PC-3 (cell line): ENCODE data around the gene SPINK4. TPM values are rescaled to one million over a fixed set of nuclear protein-coding genes. Genes with fewer than 3 reads are reported as not detected.

Source experiments
- ATAC-seq: fragments of 200-7000 bp; cut with Tn5 transposase; 2 replicates; pipeline ENCODE4 v1.9.1; 2020; ENCODE audit warnings: mild to moderate bottlenecking, moderate library complexity
- BruUV-seq: library from RNA; stranded (reverse); fragments of 400-500 nt; replicated peaks from 2 replicates; lab custom pipeline; 2021; lab: Mats Ljungman, UMichigan
- CTCF ChIA-PET: fragments of 300-600 bp; sonication (Branson Sonifier 250); formaldehyde crosslinking; loops from one replicate; lab custom pipeline; 2022; ENCODE audit warnings: antibody characterized with exemption; lab: Charles Lee
- POLR2A ChIA-PET: fragments of 300-600 bp; sonication (Branson Sonifier 250); formaldehyde crosslinking; loops from one replicate; lab custom pipeline; 2022; ENCODE audit warnings: antibody characterized with exemption; ENCODE audit not compliant: unreplicated experiment; lab: Charles Lee
- DNase-seq: peaks from one replicate; pipeline ENCODE4 v3.0.0-alpha.2; 2015
- H2AFZ ChIP-seq: fragments of 300-600 bp; sonication (generic); 2 replicates; pipeline ENCODE4 v1.6.0; 2016; ENCODE audit warnings: antibody characterized with exemption, low read length
- H3F3A ChIP-seq: fragments of 300-600 bp; sonication (generic); one replicate; pipeline ENCODE4 v1.6.0; 2017; ENCODE audit warnings: antibody characterized with exemption, low read length, control low read depth, mild to moderate bottlenecking; ENCODE audit not compliant: unreplicated experiment
- H3K27ac ChIP-seq: fragments of 300-600 bp; sonication (generic); 2 replicates; pipeline ENCODE4 v1.5.1; 2016; ENCODE audit warnings: mild to moderate bottlenecking, low read length
- H3K27me3 ChIP-seq: fragments of 300-600 bp; sonication (generic); 2 replicates; pipeline ENCODE4 v1.6.1; 2016; ENCODE audit warnings: low read length, mixed read lengths
- H3K36me3 ChIP-seq: fragments of 300-600 bp; sonication (generic); 2 replicates; pipeline ENCODE4 v1.6.1; 2016; ENCODE audit warnings: low read depth, mixed run types, low read length, mixed read lengths
- H3K4me1 ChIP-seq: fragments of 300-600 bp; sonication (generic); 2 replicates; pipeline ENCODE4 v1.5.1; 2016; ENCODE audit warnings: low read length; ENCODE audit not compliant: insufficient read depth
- H3K4me2 ChIP-seq: fragments of 300-600 bp; sonication (generic); 2 replicates; pipeline ENCODE4 v1.6.0; 2016; ENCODE audit warnings: low read length
- H3K4me3 ChIP-seq: fragments of 300-600 bp; sonication (generic); 2 replicates; pipeline ENCODE4 v1.5.1; 2016; ENCODE audit warnings: mild to moderate bottlenecking, low read length, mixed read lengths
- H3K79me2 ChIP-seq: fragments of 300-600 bp; sonication (generic); 2 replicates; pipeline ENCODE4 v1.6.1; 2017; ENCODE audit warnings: low read length, mixed read lengths
- H3K9ac ChIP-seq: fragments of 300-600 bp; sonication (generic); 2 replicates; pipeline ENCODE4 v1.6.0; 2016; ENCODE audit warnings: mild to moderate bottlenecking, low read length
- H3K9me2 ChIP-seq: fragments of 300-600 bp; sonication (generic); replicated peaks from 2 replicates; pipeline ENCODE4 v1.6.1; 2016; ENCODE audit warnings: mixed run types, low read length, mixed read lengths
- H3K9me3 ChIP-seq: fragments of 300-600 bp; sonication (generic); 2 replicates; pipeline ENCODE4 v1.6.1; 2016; ENCODE audit warnings: low read length, mixed read lengths
- H4K20me1 ChIP-seq: fragments of 300-600 bp; sonication (generic); 2 replicates; pipeline ENCODE4 v1.6.1; 2016; ENCODE audit warnings: low read length, mixed read lengths
- EZH2 ChIP-seq: fragments of 300-600 bp; sonication (generic); IDR thresholded peaks from one replicate; pipeline ENCODE4 v1.6.1; 2017; ENCODE audit warnings: antibody characterized with exemption, mild to moderate bottlenecking, low read length; ENCODE audit not compliant: unreplicated experiment
- EZH2phosphoT487 ChIP-seq: fragments of 300-600 bp; sonication (generic); IDR thresholded peaks from 2 replicates; pipeline ENCODE4 v1.6.1; 2018; ENCODE audit warnings: mild to moderate bottlenecking, antibody characterized with exemption, low read length, borderline replicate concordance
- intact Hi-C: fragments of 100-400 bp; cut with micrococcal nuclease; formaldehyde crosslinking; loops from 2 replicates; pipeline ENCODE4 v1.9.0; 2023
- total RNA-seq: library from RNA; depleted of rRNA; stranded (reverse); fragments of >200 nt; gene quantifications from 2 replicates; pipeline ENCODE4 v1.2.3, GENCODE V29; 2014
- TF ChIP-seq, protein P1 (sequence below): fragments of 300-600 bp; sonication (generic); conservative IDR thresholded peaks from 2 replicates; pipeline ENCODE4 v1.5.1; 2017; ENCODE audit warnings: antibody characterized with exemption, low read depth, mild to moderate bottlenecking, low read length

The SPINK4 gene
- total RNA-seq, 1 experiment from 2014 or later: not detected

DNA sequence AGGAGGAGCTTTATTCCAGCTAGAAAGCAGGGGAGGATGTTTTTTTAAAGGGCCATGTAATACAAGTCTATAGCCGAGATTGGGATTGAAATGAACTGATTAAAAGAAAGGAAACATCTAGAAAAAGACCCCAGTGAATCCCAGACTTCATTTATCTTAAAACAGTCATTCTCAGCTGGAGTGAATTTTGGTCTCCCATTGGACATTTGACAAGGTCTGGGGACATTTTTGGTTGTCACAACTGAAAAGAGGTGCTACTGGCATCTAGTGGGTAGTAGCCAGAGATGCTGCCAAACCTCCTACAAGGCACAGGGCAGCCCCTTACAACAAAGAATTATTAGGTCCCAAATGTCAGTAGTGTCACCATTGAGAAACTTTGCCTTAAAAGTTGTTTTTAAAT lies 16.3 kb upstream of the SPINK4 start:
- no peaks in the 10 kb centered on the region for H3K27me3 ChIP-seq
- POLR2A ChIA-PET: no interaction called here

DNA sequence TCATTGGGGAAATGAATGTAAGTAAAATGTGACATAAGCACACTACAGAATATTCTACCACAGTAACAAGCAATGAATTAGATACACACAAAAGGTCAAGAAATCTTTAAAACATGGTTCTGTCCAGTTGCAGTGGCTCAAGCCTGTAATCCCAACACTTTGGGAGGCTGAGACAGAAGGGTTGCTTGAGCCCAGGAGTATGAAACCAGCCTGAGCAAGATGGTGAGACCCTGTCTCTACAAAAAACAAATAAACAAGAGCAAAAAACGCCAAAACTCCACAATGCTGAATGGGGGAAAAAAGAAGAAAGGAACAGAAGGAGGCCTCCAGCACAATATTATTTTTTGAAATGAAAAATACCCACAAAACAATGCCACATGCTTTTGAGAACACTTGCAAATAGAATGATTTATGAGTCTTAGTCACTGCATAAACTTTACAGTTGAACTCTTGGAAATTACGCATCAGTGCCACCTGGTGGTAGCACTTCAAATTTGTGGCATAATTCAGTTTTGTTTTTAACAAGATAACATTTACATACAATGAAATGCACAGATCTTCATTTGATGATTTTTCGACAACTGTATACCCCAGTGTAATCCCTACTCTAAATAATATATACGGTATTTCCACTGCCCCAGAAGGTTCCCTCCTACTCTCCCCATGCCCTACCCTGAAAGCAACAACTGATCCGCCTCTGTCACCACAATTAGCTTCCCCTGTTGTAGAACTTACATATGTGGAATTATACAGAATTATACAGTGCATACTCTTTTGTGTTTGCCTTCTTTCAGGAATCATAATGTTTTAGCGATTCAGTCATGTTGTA lies 14.4 kb upstream of the SPINK4 start:
- DNase-seq: peak; percentile 85
- H3K27me3 ChIP-seq: no peaks in the 10 kb centered on the region
- no peaks in the 10 kb centered on the region for H3K36me3 ChIP-seq

More for the DNA sequence above, 16.3 kb upstream of the SPINK4 start:
- BruUV-seq: no TSS peak
- Histone ChIP-seq H3K79me2 (no peaks in the 10 kb centered on the region), H3K27ac (no peak overlapping the region), H3K36me3 (no peaks in the 10 kb centered on the region), H2AFZ (no peak overlapping the region), H3K4me2 (no peak overlapping the region), H3K4me1 (peaks cover 13% of the 10 kb centered on the region), H3K4me3 (no peak overlapping the region), H3K9ac (no peak overlapping the region), H3K9me2 (no peaks in the 10 kb centered on the region), H3K9me3 (no peaks in the 10 kb centered on the region), H4K20me1 (no peaks in the 10 kb centered on the region), H3F3A (no peaks in the 10 kb centered on the region)
- no peak for TF ChIP-seq EZH2
- TF ChIP-seq, protein P1, sequence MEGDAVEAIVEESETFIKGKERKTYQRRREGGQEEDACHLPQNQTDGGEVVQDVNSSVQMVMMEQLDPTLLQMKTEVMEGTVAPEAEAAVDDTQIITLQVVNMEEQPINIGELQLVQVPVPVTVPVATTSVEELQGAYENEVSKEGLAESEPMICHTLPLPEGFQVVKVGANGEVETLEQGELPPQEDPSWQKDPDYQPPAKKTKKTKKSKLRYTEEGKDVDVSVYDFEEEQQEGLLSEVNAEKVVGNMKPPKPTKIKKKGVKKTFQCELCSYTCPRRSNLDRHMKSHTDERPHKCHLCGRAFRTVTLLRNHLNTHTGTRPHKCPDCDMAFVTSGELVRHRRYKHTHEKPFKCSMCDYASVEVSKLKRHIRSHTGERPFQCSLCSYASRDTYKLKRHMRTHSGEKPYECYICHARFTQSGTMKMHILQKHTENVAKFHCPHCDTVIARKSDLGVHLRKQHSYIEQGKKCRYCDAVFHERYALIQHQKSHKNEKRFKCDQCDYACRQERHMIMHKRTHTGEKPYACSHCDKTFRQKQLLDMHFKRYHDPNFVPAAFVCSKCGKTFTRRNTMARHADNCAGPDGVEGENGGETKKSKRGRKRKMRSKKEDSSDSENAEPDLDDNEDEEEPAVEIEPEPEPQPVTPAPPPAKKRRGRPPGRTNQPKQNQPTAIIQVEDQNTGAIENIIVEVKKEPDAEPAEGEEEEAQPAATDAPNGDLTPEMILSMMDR: peak; percentile 44; the same call in 1 of the 2 replicates
- ATAC-seq: no peak
- CTCF ChIA-PET: no interaction called here
- DNase-seq: peak; percentile 25
- intact Hi-C loops: no loop called here

DNA sequence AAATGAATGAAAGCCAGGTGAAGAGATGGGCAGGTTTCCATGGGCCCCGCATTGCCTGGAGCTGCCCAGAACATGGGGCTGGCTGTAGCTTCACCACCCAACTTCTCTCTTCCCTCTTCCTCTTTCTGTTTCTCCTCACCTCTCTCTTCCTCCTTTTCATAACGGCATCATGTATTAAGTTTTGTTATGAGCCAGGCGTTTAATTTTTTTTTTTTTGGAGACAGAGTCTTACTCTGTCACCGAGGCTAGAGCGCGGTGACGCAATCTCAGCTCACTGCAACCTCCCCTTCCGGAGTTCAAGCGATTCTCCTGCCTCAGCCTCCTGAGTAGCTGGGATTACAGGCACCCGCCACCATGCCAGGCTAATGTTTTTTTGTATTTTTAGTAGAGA lies 13.0 kb upstream of the SPINK4 start:
- no peak overlapping the region for H3K9ac ChIP-seq
- H3K36me3 ChIP-seq: no peaks in the 10 kb centered on the region
- CTCF ChIA-PET: no interaction called here
- POLR2A ChIA-PET: no interaction called here
- H3K4me2 ChIP-seq: no peak overlapping the region
- no peaks in the 10 kb centered on the region for H3K9me3 ChIP-seq
- no peak for DNase-seq
- H3K4me3 ChIP-seq: no peak overlapping the region
- TF ChIP-seq EZH2phosphoT487: no peak
- TF ChIP-seq, protein P1: no peak
- TF ChIP-seq EZH2: no peak
- no peaks in the 10 kb centered on the region for H3K79me2 ChIP-seq
- H3K9me2 ChIP-seq: no peaks in the 10 kb centered on the region
- H3K27ac ChIP-seq: no peak overlapping the region
- H3F3A ChIP-seq: no peaks in the 10 kb centered on the region
- intact Hi-C loops: no loop called here
- BruUV-seq: no TSS peak
- ATAC-seq: no peak
- H2AFZ ChIP-seq: no peak overlapping the region
- H3K4me1 ChIP-seq: peaks cover 31% of the 10 kb centered on the region
- no peaks in the 10 kb centered on the region for H3K27me3 ChIP-seq
- no peaks in the 10 kb centered on the region for H4K20me1 ChIP-seq

More for the DNA sequence above, 14.4 kb upstream of the SPINK4 start:
- H3K4me1 ChIP-seq: peaks cover 28% of the 10 kb centered on the region
- H4K20me1 ChIP-seq: no peaks in the 10 kb centered on the region
- peak; percentile 26; the same call in 1 of the 2 replicates for ATAC-seq
- intact Hi-C loops: loop anchor here (1.0 kb wide), 2 partner anchors 58 to 144 kb away; partner anchors contain the start of gene B4GALT1
- no TSS peak for BruUV-seq
- POLR2A ChIA-PET: no interaction called here
- H3K9me3 ChIP-seq: no peaks in the 10 kb centered on the region
- no peak overlapping the region for H3K9ac ChIP-seq
- H3K27ac ChIP-seq: peak overlapping the region; percentile 58
- CTCF ChIA-PET: no interaction called here
- peak overlapping the region; percentile 59 for H2AFZ ChIP-seq
- peak overlapping the region; percentile 54 for H3K4me2 ChIP-seq
- no peaks in the 10 kb centered on the region for H3K79me2 ChIP-seq
- no peak overlapping the region for H3K4me3 ChIP-seq
- H3K9me2 ChIP-seq: no peaks in the 10 kb centered on the region
- H3F3A ChIP-seq: no peaks in the 10 kb centered on the region
- no peak for TF ChIP-seq EZH2phosphoT487
- TF ChIP-seq EZH2: no peak
- TF ChIP-seq, protein P1: peak; percentile 72
